Transverse colon (tissue), 4 donors: ENCODE results near the gene UPB1.

ENCODE experiments used
- CTCF ChIP-seq, 5 experiments: fragments of 200-600 bp in 3 of 5; fragments of 450-650 bp in 2 of 5; sonication (generic) in 3 of 5; IDR thresholded peaks; 1 replicate in 2 of 5; 2 replicates in 3 of 5; pipeline ENCODE4 v1.5.1; 2016 to 2017; ENCODE audit warnings: antibody characterized with exemption in 5 of 5, inconsistent platforms in 3 of 5, mild to moderate bottlenecking in 2 of 5, moderate library complexity in 1 of 5
- EP300 ChIP-seq: sonication (generic); formaldehyde crosslinking; IDR thresholded peaks from one replicate; pipeline ENCODE4 v1.6.1; 2017; ENCODE audit warnings: antibody characterized with exemption, low read depth
- POLR2A ChIP-seq: fragments of 450-650 bp; IDR thresholded peaks from one replicate; pipeline ENCODE4 v1.6.1; 2016; ENCODE audit warnings: antibody characterized with exemption, mild to moderate bottlenecking, moderate library complexity
- POLR2AphosphoS5 ChIP-seq, 3 donors: sonication (generic); formaldehyde crosslinking; IDR thresholded peaks; one replicate each; pipeline ENCODE4 v1.6.1; 2016; ENCODE audit warnings: antibody characterized with exemption in 3 of 3

- peak; percentile 26 to 63 (median 48) for TF ChIP-seq CTCF (IDR thresholded peaks at IDR 0.05)
- no peak for TF ChIP-seq POLR2AphosphoS5 (IDR thresholded peaks at IDR 0.05)
- TF ChIP-seq POLR2A: no peak
- TF ChIP-seq EP300: no peak
Measured at GRCh38 chr22:24521791-24522245, 26.7 kb downstream of the UPB1 start.
